Nucleus accumbens (tissue), 56 donors: Measurements from ENCODE around the gene CLSTN2.

Experiments used
- DNase-seq, 56 donors: peaks; one replicate each; lab custom pipeline; 2025; lab: John Stamatoyannopoulos, UW

The CLSTN2 gene

GRCh38 chr3:140465988-140466387 lies 531.0 kb downstream of the CLSTN2 start:
- DNase-seq, result no peak

- no peak for DNase-seq
These were observed 531.5 kb downstream of the CLSTN2 start for GRCh38 chr3:140466535-140466934.

GRCh38 chr3:140467104-140467577 lies 532.2 kb downstream of the CLSTN2 start:
- DNase-seq, result peak in 3 of 56 donors; percentile 2 to 25 (median 14)

- no peak for DNase-seq
These were observed 532.9 kb downstream of the CLSTN2 start for GRCh38 chr3:140467796-140468315.

- no peak for DNase-seq
These were observed 533.4 kb downstream of the CLSTN2 start for GRCh38 chr3:140468407-140468806.

- no peak for DNase-seq
These were observed 534.5 kb downstream of the CLSTN2 start for GRCh38 chr3:140469491-140469890.

- DNase-seq, result no peak
These were observed 535.2 kb downstream of the CLSTN2 start for GRCh38 chr3:140470211-140470610.

GRCh38 chr3:140470962-140471361 lies 536.0 kb downstream of the CLSTN2 start:
- no peak for DNase-seq

- no peak for DNase-seq
These were observed 537.5 kb downstream of the CLSTN2 start for GRCh38 chr3:140472306-140473020.

- no peak for DNase-seq
These were observed 552.6 kb downstream of the CLSTN2 start for GRCh38 chr3:140487566-140487965.

GRCh38 chr3:140493271-140493670 lies 558.3 kb downstream of the CLSTN2 start:
- no peak for DNase-seq

GRCh38 chr3:140494970-140495369 lies 560.0 kb downstream of the CLSTN2 start:
- DNase-seq, result no peak

- DNase-seq, result no peak
These were observed 562.3 kb downstream of the CLSTN2 start for GRCh38 chr3:140497331-140497730.

- peak in 1 of 56 donors; percentile 10 for DNase-seq
These were observed 564.3 kb downstream of the CLSTN2 start for GRCh38 chr3:140499114-140499757.

- no peak for DNase-seq
These were observed 565.5 kb downstream of the CLSTN2 start for GRCh38 chr3:140500473-140500872.

- no peak for DNase-seq
These were observed 566.2 kb downstream of the CLSTN2 start for GRCh38 chr3:140501061-140501769.

- DNase-seq, result no peak
These were observed 566.9 kb downstream of the CLSTN2 start for GRCh38 chr3:140501770-140502364.

GRCh38 chr3:140505213-140505612 lies 570.2 kb downstream of the CLSTN2 start:
- DNase-seq, result peak in 2 of 56 donors; percentile 1 to 7

GRCh38 chr3:140505876-140506275 lies 570.9 kb downstream of the CLSTN2 start:
- DNase-seq, result no peak

GRCh38 chr3:140508550-140508949 lies 573.6 kb downstream of the CLSTN2 start:
- no peak for DNase-seq

- DNase-seq, result no peak
These were observed 574.5 kb downstream of the CLSTN2 start for GRCh38 chr3:140509534-140509933.
